ENCODE data around the gene MSI2.

Gene MSI2

DNA sequence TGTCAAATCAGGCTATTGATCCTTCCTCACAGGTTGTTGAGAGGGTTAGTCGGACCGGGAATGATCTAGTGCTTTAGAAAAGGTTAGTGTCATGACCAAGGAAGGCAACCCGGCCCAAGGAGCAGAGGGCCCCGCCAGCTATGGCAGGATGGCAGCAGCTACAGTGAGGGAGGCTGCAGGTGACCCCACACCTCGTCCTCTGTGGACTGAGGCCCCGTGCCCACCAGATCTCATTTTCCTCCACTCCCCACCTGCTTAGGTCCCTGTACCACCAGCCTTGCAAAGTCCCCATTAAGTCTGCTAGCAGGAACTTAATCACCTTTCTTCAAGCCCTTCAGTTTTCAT lies 381.3 kb downstream of the MSI2 start:
- H3K27me3 ChIP-seq (ENCODE audit: insufficient read depth, low read length, poor library complexity, severe bottlenecking), result no peaks in the 10 kb centered on the region
- H3F3A ChIP-seq (ENCODE audit: low read depth), result no peaks in the 10 kb centered on the region
- H3K4me1 ChIP-seq (ENCODE audit: insufficient read depth, low read length, poor library complexity, severe bottlenecking), result no peaks in the 10 kb centered on the region
- H3K36me3 ChIP-seq (ENCODE audit: insufficient read depth, low read length), result peaks cover 98% of the 10 kb centered on the region
- TF ChIP-seq EZH2phosphoT487 (IDR thresholded peaks at IDR 0.05; ENCODE audit: borderline replicate concordance), result no peak
- no peak for TF ChIP-seq CTCF (conservative IDR thresholded peaks at IDR 0.05; ENCODE audit: low read length)
- H3K4me3 ChIP-seq (ENCODE audit: low read length, poor library complexity, severe bottlenecking), result no peak overlapping the region
- no peaks in the 10 kb centered on the region for H3K79me2 ChIP-seq (ENCODE audit: insufficient read depth, low read length)
- no peaks in the 10 kb centered on the region for H3K9me2 ChIP-seq (replicated peaks; ENCODE audit: low read depth, low read length)
- H4K20me1 ChIP-seq (ENCODE audit: insufficient read depth, low read length, poor library complexity, severe bottlenecking), result no peaks in the 10 kb centered on the region
- H3K9me3 ChIP-seq (ENCODE audit: insufficient read depth, low read depth, low read length), result no peaks in the 10 kb centered on the region
- no peak overlapping the region for H3K9ac ChIP-seq (ENCODE audit: low read depth, low read length, poor library complexity, severe bottlenecking)
- H2AFZ ChIP-seq (ENCODE audit: low read length), result no peak overlapping the region
- no peak overlapping the region for H3K4me2 ChIP-seq (ENCODE audit: low read depth, low read length, poor library complexity, severe bottlenecking)

DNA sequence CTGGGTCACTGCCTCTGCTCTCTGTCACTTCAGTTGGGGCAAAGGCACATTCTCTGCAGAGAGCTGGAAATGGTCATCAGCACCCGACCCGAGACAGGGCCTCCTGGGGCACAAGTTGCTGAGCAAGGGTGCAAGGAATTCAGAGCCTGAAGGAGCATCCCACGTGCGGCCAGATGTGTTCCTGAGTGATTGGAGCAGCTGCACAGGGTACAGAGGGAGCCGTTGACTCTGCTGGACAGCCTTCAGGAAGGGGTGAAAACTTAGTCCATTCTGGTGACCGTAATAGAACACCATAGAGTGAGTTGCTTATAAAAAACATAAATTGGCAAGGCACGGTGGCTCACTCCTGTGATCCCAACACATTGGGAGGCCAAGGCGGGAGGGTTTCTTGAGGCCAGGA lies 382.0 kb downstream of the MSI2 start:
- H3K4me2 ChIP-seq (ENCODE audit: low read depth, low read length, poor library complexity, severe bottlenecking), result no peak overlapping the region
- no peaks in the 10 kb centered on the region for H4K20me1 ChIP-seq (ENCODE audit: insufficient read depth, low read length, poor library complexity, severe bottlenecking)
- no peak overlapping the region for H3K9ac ChIP-seq (ENCODE audit: low read depth, low read length, poor library complexity, severe bottlenecking)
- no peaks in the 10 kb centered on the region for H3F3A ChIP-seq (ENCODE audit: low read depth)
- TF ChIP-seq CTCF (conservative IDR thresholded peaks at IDR 0.05; ENCODE audit: low read length), result no peak
- no peak for TF ChIP-seq EZH2phosphoT487 (IDR thresholded peaks at IDR 0.05; ENCODE audit: borderline replicate concordance)
- no peaks in the 10 kb centered on the region for H3K27me3 ChIP-seq (ENCODE audit: insufficient read depth, low read length, poor library complexity, severe bottlenecking)
- no peak overlapping the region for H3K4me3 ChIP-seq (ENCODE audit: low read length, poor library complexity, severe bottlenecking)
- no peak overlapping the region for H2AFZ ChIP-seq (ENCODE audit: low read length)
- peaks cover 98% of the 10 kb centered on the region for H3K36me3 ChIP-seq (ENCODE audit: insufficient read depth, low read length)
- no peaks in the 10 kb centered on the region for H3K9me3 ChIP-seq (ENCODE audit: insufficient read depth, low read depth, low read length)
- H3K9me2 ChIP-seq (replicated peaks; ENCODE audit: low read depth, low read length), result no peaks in the 10 kb centered on the region
- H3K79me2 ChIP-seq (ENCODE audit: insufficient read depth, low read length), result no peaks in the 10 kb centered on the region
- H3K4me1 ChIP-seq (ENCODE audit: insufficient read depth, low read length, poor library complexity, severe bottlenecking), result no peaks in the 10 kb centered on the region

GRCh38 chr17:57639381-57639780 lies 383.1 kb downstream of the MSI2 start:
- Histone ChIP-seq H3F3A (ENCODE audit: low read depth) (no peaks in the 10 kb centered on the region), H3K4me1 (ENCODE audit: insufficient read depth, low read length, poor library complexity, severe bottlenecking) (no peaks in the 10 kb centered on the region), H3K36me3 (ENCODE audit: insufficient read depth, low read length) (peaks cover 98% of the 10 kb centered on the region), H3K27me3 (ENCODE audit: insufficient read depth, low read length, poor library complexity, severe bottlenecking) (no peaks in the 10 kb centered on the region), H3K9me2 (replicated peaks; ENCODE audit: low read depth, low read length) (no peaks in the 10 kb centered on the region), H3K79me2 (ENCODE audit: insufficient read depth, low read length) (no peaks in the 10 kb centered on the region), H4K20me1 (ENCODE audit: insufficient read depth, low read length, poor library complexity, severe bottlenecking) (no peaks in the 10 kb centered on the region), H2AFZ (ENCODE audit: low read length) (no peak overlapping the region), H3K4me2 (ENCODE audit: low read depth, low read length, poor library complexity, severe bottlenecking) (no peak overlapping the region), H3K9ac (ENCODE audit: low read depth, low read length, poor library complexity, severe bottlenecking) (no peak overlapping the region), H3K4me3 (ENCODE audit: low read length, poor library complexity, severe bottlenecking) (no peak overlapping the region), H3K9me3 (ENCODE audit: insufficient read depth, low read depth, low read length) (no peaks in the 10 kb centered on the region)
- TF ChIP-seq EZH2phosphoT487 (IDR thresholded peaks at IDR 0.05; ENCODE audit: borderline replicate concordance) (no peak), CTCF (conservative IDR thresholded peaks at IDR 0.05; ENCODE audit: low read length) (no peak)
